IMR-90 (cell line): ENCODE results near the gene ZNF560. TPM values are rescaled to one million over a fixed set of nuclear protein-coding genes. Genes with fewer than 3 reads are reported as not detected.

ENCODE experiments used
- ATAC-seq: fragments of 200-7000 bp; cut with Tn5 transposase; 2 replicates; pipeline ENCODE4 v1.9.1; 2020; ENCODE audit warnings: low read depth, mild to moderate bottlenecking, moderate library complexity
- BruUV-seq: library from RNA; stranded (reverse); fragments of 400-500 nt; replicated peaks from 2 replicates; lab custom pipeline; 2021; lab: Mats Ljungman, UMichigan
- CTCF ChIA-PET: fragments of 300-600 bp; formaldehyde crosslinking; extraction: SDS; loops from one replicate; lab custom pipeline; 2021; ENCODE audit warnings: antibody characterized with exemption; lab: Yijun Ruan, JAX
- POLR2A ChIA-PET: fragments of 300-600 bp; sonication (Branson Sonifier 250); formaldehyde crosslinking; loops from one replicate; lab custom pipeline; 2022; ENCODE audit warnings: antibody characterized with exemption; ENCODE audit not compliant: unreplicated experiment; lab: Charles Lee
- DNase-seq: peaks from one replicate; pipeline ENCODE4 v3.0.0; 2013
- H2AFZ ChIP-seq: replicated peaks from 2 replicates; pipeline ENCODE3; 2013; ENCODE audit warnings: low read length, mild to moderate bottlenecking; ENCODE audit not compliant: poor library complexity
- H2AK5ac ChIP-seq: 2 replicates; pipeline ENCODE4 v1.6.1; 2013; ENCODE audit warnings: low read depth, low read length, inconsistent platforms
- H2AK9ac ChIP-seq: replicated peaks from 2 replicates; pipeline ENCODE3; 2013; ENCODE audit warnings: mild to moderate bottlenecking, low read depth, low read length, moderate library complexity; ENCODE audit not compliant: poor library complexity
- H2BK120ac ChIP-seq: 2 replicates; pipeline ENCODE4 v1.6.1; 2013; ENCODE audit warnings: low read depth, low read length, inconsistent platforms
- H2BK15ac ChIP-seq: 3 replicates; pipeline ENCODE4 v1.6.1; 2013; ENCODE audit warnings: low read depth, low read length, inconsistent platforms
- H2BK20ac ChIP-seq: 2 replicates; pipeline ENCODE4 v1.6.1; 2013; ENCODE audit warnings: low read depth, mild to moderate bottlenecking, inconsistent platforms, low read length, moderate library complexity
- H2BK5ac ChIP-seq: 2 replicates; pipeline ENCODE4 v1.6.1; 2013; ENCODE audit warnings: mild to moderate bottlenecking, low read depth, low read length, inconsistent platforms; ENCODE audit not compliant: poor library complexity, severe bottlenecking
- H3K14ac ChIP-seq: replicated peaks from 2 replicates; pipeline ENCODE4 v1.6.1; 2013; ENCODE audit warnings: low read depth, low read length, inconsistent platforms
- H3K18ac ChIP-seq: 2 replicates; pipeline ENCODE4 v1.6.1; 2013; ENCODE audit warnings: low read depth, low read length, control low read depth
- H3K23ac ChIP-seq: 2 replicates; pipeline ENCODE4 v1.6.1; 2013; ENCODE audit warnings: low read depth, low read length, inconsistent platforms
- H3K27ac ChIP-seq: 2 replicates; pipeline ENCODE4 v1.5.1; 2013; ENCODE audit warnings: mild to moderate bottlenecking, control low read depth, low read length; ENCODE audit not compliant: insufficient read depth
- H3K27me3 ChIP-seq: 2 replicates; pipeline ENCODE4 v1.6.1; 2013; ENCODE audit warnings: low read length; ENCODE audit not compliant: control insufficient read depth, insufficient read depth
- H3K36me3 ChIP-seq: 2 replicates; pipeline ENCODE4 v1.6.1; 2013; ENCODE audit warnings: low read length, mixed read lengths; ENCODE audit not compliant: control insufficient read depth, insufficient read depth
- H3K4ac ChIP-seq: 2 replicates; pipeline ENCODE4 v1.6.1; 2013; ENCODE audit warnings: low read depth, low read length, inconsistent platforms
- H3K4me1 ChIP-seq: 2 replicates; pipeline ENCODE4 v1.6.1; 2013; ENCODE audit warnings: low read length, mixed read lengths; ENCODE audit not compliant: control insufficient read depth, insufficient read depth
- H3K4me2 ChIP-seq: 2 replicates; pipeline ENCODE4 v1.6.1; 2013; ENCODE audit warnings: low read depth, mild to moderate bottlenecking, control low read depth, low read length, moderate library complexity
- H3K4me3 ChIP-seq: 2 replicates; pipeline ENCODE4 v1.5.1; 2013; ENCODE audit warnings: low read depth, mild to moderate bottlenecking, control low read depth, low read length, moderate library complexity; ENCODE audit not compliant: insufficient read depth
- H3K56ac ChIP-seq: 2 replicates; pipeline ENCODE4 v1.6.1; 2013; ENCODE audit warnings: low read length, inconsistent platforms; ENCODE audit not compliant: insufficient read depth; ENCODE audit errors: extremely low read depth
- H3K79me1 ChIP-seq, 2 experiments: 2 replicates each; pipeline ENCODE4 v1.6.1; 2013; ENCODE audit warnings: low read length in 2 of 2, inconsistent platforms in 1 of 2, low read depth in 1 of 2
- H3K9ac ChIP-seq: 2 replicates; pipeline ENCODE4 v1.6.1; 2013; ENCODE audit warnings: low read depth, low read length, control low read depth
- H3K9me1 ChIP-seq: 2 replicates; pipeline ENCODE4 v1.6.1; 2013; ENCODE audit warnings: low read length, inconsistent platforms; ENCODE audit not compliant: insufficient read depth
- H3K9me3 ChIP-seq: 2 replicates; pipeline ENCODE4 v1.6.1; 2013; ENCODE audit warnings: low read length; ENCODE audit not compliant: control insufficient read depth, insufficient read depth
- H4K20me1 ChIP-seq: 2 replicates; pipeline ENCODE4 v1.6.1; 2013; ENCODE audit warnings: low read length, inconsistent platforms; ENCODE audit not compliant: insufficient read depth
- H4K5ac ChIP-seq: 2 replicates; pipeline ENCODE4 v1.6.1; 2013; ENCODE audit warnings: mild to moderate bottlenecking, low read depth, low read length, control low read depth
- H4K8ac ChIP-seq, 2 experiments: 2 replicates each; pipeline ENCODE4 v1.6.1; 2013; ENCODE audit warnings: low read depth in 2 of 2, low read length in 2 of 2, control low read depth in 1 of 2, inconsistent platforms in 1 of 2
- H4K91ac ChIP-seq: 2 replicates; pipeline ENCODE4 v1.6.1; 2013; ENCODE audit warnings: low read depth, low read length, inconsistent platforms; ENCODE audit not compliant: insufficient read depth
- CEBPB ChIP-seq: IDR thresholded peaks from 2 replicates; pipeline ENCODE4 v1.6.1; 2012; ENCODE audit warnings: low read depth, low read length, improper control_type of control experiment
- FOS ChIP-seq: fragments of 150-350 bp; IDR thresholded peaks from 2 replicates; pipeline ENCODE4 v1.6.1; 2016; ENCODE audit warnings: low read depth, low read length
- MAFK ChIP-seq: IDR thresholded peaks from 2 replicates; pipeline ENCODE4 v1.6.1; 2012; ENCODE audit warnings: low read depth, low read length, improper control_type of control experiment
- MXI1 ChIP-seq: IDR thresholded peaks from 2 replicates; pipeline ENCODE4 v1.6.1; 2012; ENCODE audit warnings: low read depth, mild to moderate bottlenecking, low read length, moderate library complexity, borderline replicate concordance
- RAD21 ChIP-seq: IDR thresholded peaks from 2 replicates; pipeline ENCODE4 v1.6.1; 2012; ENCODE audit warnings: low read length, improper control_type of control experiment
- RCOR1 ChIP-seq: IDR thresholded peaks from 2 replicates; pipeline ENCODE4 v1.6.1; 2012; ENCODE audit warnings: mild to moderate bottlenecking, low read length, improper control_type of control experiment; ENCODE audit not compliant: insufficient replicate concordance
- SMC3 ChIP-seq: fragments of 150-350 bp; IDR thresholded peaks from 2 replicates; pipeline ENCODE4 v1.6.1; 2016; ENCODE audit warnings: low read depth, mild to moderate bottlenecking, antibody characterized with exemption, low read length, moderate library complexity
- WGBS, 2 experiments: methylation state at CpG; one replicate each; pipeline versions ENCODE4 v1.1.5 to v1.1.7; 2013; ENCODE audit warnings: missing lambda C conversion rate in 2 of 2; ENCODE audit not compliant: insufficient read length in 1 of 2; ENCODE audit errors: extremely low coverage in 2 of 2; 5-methylcytosine and 5-hydroxymethylcytosine counted together
- dilution Hi-C: fragments of 300-500 bp; cut with HindIII; formaldehyde crosslinking; loops from one replicate; pipeline ENCODE4 v1.14.3; 2018; ENCODE audit warnings: low sequenced_read_pairs; ENCODE audit not compliant: unreplicated experiment
- in situ Hi-C: fragments of 300-500 bp; cut with MboI; formaldehyde crosslinking; loops from 3 replicates; pipeline ENCODE4 v1.14.3; 2019; ENCODE audit warnings: low sequenced_read_pairs, inconsistent platforms, mixed read lengths
- intact Hi-C: fragments of 100-400 bp; cut with micrococcal nuclease; formaldehyde crosslinking; loops from 2 replicates; pipeline ENCODE4 v1.10.0; 2022
- polyA plus RNA-seq, 3 experiments: library from polyadenylated mRNA; depleted of rRNA; stranded (reverse); fragments of >200 nt; gene quantifications; 2 replicates each; pipeline ENCODE4 v1.2.3, GENCODE V29; 2012; ENCODE audit warnings: low replicate concordance in 1 of 3
- total RNA-seq: library from RNA; depleted of rRNA; stranded (reverse); fragments of >200 nt; gene quantifications from 2 replicates; pipeline ENCODE4 v1.2.3, GENCODE V29; 2012
- TF ChIP-seq, protein P1 (sequence below): fragments of 150-350 bp; IDR thresholded peaks from 2 replicates; pipeline ENCODE4 v1.6.1; 2016; ENCODE audit warnings: low read depth, mild to moderate bottlenecking, low read length, moderate library complexity, borderline replicate concordance

Gene ZNF560
- total and polyA plus RNA-seq, 2 of the 4 experiments (the other 2 are of a cell fraction), result 0.36 to 0.90 TPM

DNA sequence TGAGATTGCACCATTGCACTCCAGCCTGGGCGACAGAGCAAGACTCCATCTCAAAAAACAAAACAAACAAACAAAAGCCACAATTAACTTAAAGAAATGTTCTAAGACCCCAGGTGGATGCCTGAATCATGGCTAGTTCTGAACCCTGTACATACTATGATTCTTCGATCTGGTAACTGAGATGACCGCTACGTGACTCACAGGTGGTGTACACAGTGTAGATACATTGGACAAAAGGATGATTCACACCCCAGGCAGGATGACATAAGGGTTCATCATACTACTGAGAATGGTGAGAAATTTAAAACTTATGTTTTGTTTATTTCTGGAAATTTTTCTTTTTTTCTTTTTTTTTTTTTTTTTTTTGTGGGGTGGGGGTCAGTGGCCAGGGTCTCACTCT, 33.5 kb upstream of the ZNF560 start:
- no TSS peak for BruUV-seq
- no peak overlapping the region for H4K8ac ChIP-seq
- DNase-seq, result peak; percentile 45
- no peak overlapping the region for H3K18ac ChIP-seq
- no peak overlapping the region for H3K9ac ChIP-seq
- no peaks in the 10 kb centered on the region for H3K4me1 ChIP-seq
- intact Hi-C loops, result no loop called here
- H3K9me1 ChIP-seq, result no peaks in the 10 kb centered on the region
- H2BK120ac ChIP-seq, result no peak overlapping the region
- no peak overlapping the region for H4K91ac ChIP-seq
- in situ Hi-C loops, result no loop called here
- no peak overlapping the region for H2BK20ac ChIP-seq
- H3K4me2 ChIP-seq, result no peak overlapping the region
- ChIA-PET CTCF (no interaction called here), POLR2A (no interaction called here)
- peaks cover 79% of the 10 kb centered on the region for H3K9me3 ChIP-seq
- no peak overlapping the region for H3K27ac ChIP-seq
- H4K5ac ChIP-seq, result no peak overlapping the region
- H2BK5ac ChIP-seq, result no peak overlapping the region
- ATAC-seq, result no peak
- TF ChIP-seq MXI1 (no peak), CEBPB (no peak), RCOR1 (no peak), FOS (no peak), SMC3 (no peak), MAFK (no peak), RAD21 (no peak)
- TF ChIP-seq, protein P1, sequence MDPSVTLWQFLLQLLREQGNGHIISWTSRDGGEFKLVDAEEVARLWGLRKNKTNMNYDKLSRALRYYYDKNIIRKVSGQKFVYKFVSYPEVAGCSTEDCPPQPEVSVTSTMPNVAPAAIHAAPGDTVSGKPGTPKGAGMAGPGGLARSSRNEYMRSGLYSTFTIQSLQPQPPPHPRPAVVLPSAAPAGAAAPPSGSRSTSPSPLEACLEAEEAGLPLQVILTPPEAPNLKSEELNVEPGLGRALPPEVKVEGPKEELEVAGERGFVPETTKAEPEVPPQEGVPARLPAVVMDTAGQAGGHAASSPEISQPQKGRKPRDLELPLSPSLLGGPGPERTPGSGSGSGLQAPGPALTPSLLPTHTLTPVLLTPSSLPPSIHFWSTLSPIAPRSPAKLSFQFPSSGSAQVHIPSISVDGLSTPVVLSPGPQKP, result no peak
- H3K79me1 ChIP-seq, result peaks cover 8 to 23% of the 10 kb centered on the region in 2 experiments; a peak in 3 of 4 replicates
- no peak overlapping the region for H3K4ac ChIP-seq
- no peak overlapping the region for H3K4me3 ChIP-seq
- no peak overlapping the region for H3K23ac ChIP-seq
- H3K56ac ChIP-seq, result no peak overlapping the region
- no peak overlapping the region for H3K14ac ChIP-seq
- dilution Hi-C loops, result no loop called here
- no peak overlapping the region for H2AFZ ChIP-seq
- no peak overlapping the region for H2AK9ac ChIP-seq
- H4K20me1 ChIP-seq, result no peaks in the 10 kb centered on the region
- H2BK15ac ChIP-seq, result no peak overlapping the region
- H3K36me3 ChIP-seq, result peaks cover 87% of the 10 kb centered on the region
- no CpG with 5 or more reads among the region's 4 CpGs for WGBS, 2 experiments
- H2AK5ac ChIP-seq, result no peak overlapping the region
- H3K27me3 ChIP-seq, result no peaks in the 10 kb centered on the region
